ENCODE measurements around the gene AREL1.
A peak's percentile ranks its signal among the peaks of the same experiment; 100 is the strongest.

The AREL1 gene

DNA sequence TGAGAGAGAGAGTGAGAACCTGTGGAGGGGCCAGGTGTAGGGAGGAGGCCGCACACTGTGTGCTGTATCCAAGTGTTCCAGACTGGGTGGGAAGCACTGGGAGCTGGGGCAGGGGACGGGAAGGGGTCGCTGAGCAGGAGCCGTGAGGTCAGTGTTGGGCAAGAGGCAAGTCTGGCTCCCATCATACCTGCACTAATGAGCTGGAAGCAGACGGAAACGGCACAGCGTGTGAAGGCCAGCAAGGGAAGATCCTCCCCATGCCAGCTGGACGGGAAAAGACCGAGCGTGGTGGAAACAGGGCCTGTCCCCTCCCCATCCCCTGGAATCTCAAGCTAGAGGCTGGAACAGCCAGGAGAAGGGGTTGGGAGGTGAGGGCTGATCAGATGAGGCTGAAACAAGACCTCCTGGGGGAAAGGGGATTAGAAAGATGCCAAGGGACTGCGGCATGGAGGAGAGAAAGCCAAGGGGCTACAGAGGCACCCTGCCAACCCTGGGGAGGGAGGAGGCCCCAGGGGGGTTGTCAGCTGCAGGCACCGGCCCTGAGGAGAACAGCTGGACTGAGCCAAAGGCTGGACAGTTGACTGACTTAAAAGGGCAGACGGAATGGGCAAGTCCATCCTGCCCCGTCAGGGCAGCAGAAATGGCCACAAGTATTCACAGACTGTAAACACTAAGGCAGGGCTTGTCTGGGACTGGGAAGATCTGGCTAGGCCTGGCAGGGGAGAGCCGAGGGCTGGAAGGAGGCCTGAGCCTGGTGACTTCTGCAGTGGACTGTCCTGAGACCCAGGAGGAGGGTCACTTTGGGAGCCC lies 81.8 kb downstream of the AREL1 start:
- no peak for DNase-seq

DNA sequence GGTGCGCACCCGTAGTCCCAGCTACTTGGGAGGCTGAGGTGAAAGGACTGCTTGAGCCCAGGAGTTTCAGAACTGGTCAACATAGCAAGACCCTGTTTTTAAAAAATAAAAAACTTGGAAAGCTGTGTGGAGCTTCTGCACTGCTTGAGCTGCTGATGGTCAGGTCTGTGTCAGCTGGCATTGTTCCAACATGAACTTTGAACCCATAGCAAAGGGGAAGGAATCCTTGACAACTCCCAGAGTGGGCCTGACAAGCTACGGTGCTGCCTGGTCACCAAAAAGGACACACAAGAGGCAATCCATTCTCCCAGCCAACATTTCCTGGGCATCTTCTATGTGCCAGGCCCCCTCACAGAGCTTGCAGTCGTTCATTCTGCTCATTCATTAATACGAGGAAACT lies 84.5 kb downstream of the AREL1 start:
- DNase-seq = no peak

DNA sequence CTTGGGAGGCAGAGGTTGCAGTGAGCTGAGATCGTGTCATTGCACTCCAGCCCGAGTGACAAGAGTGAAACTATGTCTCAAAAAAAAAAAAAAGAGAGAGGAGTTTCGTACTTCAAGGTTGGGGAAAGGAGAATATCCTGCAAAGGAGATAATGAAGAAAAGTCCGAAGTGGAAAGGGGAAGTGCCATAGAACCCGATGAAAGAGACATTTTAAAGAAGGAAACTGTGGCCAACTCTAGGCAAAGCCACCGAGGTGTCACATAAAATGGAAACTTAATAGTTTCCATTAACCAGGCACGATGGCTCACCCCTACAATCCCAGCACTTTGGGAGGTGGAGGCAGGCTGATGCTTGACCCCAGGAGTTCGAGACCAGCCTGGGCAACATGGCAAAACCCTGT lies 85.8 kb downstream of the AREL1 start:
- DNase-seq = no peak

- no peak for DNase-seq
Measured at GRCh38 chr14:74622257-74622656, 90.6 kb downstream of the AREL1 start.

- no peak for DNase-seq
Measured at GRCh38 chr14:74621556-74621955, 91.3 kb downstream of the AREL1 start.

- DNase-seq = no peak
Measured at GRCh38 chr14:74620923-74621322, 92.0 kb downstream of the AREL1 start.

DNA sequence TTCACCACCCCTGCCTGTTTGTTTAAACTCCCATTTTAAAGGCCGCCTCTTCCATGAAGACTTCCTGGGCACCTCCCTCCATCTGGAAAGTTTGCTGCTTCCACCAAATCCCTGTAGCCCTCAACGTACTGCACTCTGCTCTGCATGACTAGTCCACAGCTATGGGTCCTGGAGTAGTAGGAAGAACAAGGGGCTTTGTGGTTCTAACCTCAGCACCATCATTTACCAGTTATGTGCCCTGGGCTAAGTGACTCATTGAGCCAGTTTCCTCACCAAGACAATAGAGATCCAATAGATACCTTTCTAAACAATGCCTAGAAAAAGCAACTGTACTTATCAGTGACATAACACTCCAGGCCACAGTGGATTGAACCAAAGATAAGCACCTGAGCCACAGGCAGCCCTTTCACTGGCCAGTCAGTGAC lies 92.4 kb downstream of the AREL1 start:
- no peak for DNase-seq

- DNase-seq = no peak
Measured at GRCh38 chr14:74619672-74620131, 93.2 kb downstream of the AREL1 start.

- peak; percentile 41 for DNase-seq
Measured at GRCh38 chr14:74618078-74618952, 94.6 kb downstream of the AREL1 start.

DNA sequence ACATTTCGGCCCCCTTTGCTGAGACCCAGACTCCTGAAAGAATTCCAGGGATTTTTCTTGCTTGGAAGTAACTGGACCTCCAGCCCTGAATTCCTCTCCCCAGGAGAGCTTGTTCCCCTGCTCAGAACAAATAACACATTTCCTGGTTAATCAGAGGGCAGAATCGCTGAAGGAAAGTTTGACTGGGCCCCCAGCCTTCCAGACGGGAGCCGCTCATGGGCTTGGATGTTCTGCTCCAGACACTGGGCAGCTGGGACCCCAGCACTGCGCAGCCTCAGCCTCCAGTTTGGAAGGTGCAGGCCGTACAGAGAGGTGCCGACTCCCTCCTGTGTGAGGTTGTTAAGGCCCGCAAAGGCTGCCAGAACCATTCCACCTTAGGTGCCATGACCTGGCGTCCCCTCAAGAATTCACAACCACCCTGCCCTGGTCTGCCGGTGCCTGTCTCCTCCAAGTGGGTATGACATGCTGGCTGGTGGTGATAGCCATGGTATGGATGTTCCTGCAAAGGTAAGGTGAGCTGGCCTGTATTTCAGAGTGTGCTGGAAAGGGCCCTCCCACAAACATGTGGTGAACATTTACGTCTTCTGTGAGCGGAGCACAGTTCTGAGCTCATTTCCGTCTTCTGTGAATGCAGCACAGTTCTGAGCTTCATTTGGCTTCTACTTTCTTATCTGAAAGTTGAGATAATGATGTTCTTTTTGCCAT lies 95.7 kb downstream of the AREL1 start:
- no peak for DNase-seq

DNA sequence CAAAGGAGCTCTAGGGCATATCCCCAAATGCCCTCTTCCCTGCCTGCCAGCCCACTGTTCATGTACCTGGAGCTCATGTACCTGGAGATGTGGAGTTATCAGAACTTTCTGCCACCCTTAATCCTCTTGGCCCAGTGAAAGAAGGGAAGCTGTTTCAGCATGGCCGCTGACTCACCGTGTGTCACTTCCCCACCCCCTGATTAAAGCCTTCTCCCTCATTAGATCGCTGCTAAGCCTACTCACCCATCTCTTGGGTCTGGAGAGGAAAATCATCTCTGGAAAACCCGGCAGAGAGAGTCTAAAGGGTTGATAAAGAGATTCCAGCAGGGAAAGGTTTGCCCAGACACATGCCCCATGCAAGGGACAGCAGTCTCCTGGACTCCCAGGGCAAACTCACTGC lies 96.4 kb downstream of the AREL1 start:
- no peak for DNase-seq

- no peak for DNase-seq
Measured at GRCh38 chr14:74615735-74616134, 97.1 kb downstream of the AREL1 start.

DNA sequence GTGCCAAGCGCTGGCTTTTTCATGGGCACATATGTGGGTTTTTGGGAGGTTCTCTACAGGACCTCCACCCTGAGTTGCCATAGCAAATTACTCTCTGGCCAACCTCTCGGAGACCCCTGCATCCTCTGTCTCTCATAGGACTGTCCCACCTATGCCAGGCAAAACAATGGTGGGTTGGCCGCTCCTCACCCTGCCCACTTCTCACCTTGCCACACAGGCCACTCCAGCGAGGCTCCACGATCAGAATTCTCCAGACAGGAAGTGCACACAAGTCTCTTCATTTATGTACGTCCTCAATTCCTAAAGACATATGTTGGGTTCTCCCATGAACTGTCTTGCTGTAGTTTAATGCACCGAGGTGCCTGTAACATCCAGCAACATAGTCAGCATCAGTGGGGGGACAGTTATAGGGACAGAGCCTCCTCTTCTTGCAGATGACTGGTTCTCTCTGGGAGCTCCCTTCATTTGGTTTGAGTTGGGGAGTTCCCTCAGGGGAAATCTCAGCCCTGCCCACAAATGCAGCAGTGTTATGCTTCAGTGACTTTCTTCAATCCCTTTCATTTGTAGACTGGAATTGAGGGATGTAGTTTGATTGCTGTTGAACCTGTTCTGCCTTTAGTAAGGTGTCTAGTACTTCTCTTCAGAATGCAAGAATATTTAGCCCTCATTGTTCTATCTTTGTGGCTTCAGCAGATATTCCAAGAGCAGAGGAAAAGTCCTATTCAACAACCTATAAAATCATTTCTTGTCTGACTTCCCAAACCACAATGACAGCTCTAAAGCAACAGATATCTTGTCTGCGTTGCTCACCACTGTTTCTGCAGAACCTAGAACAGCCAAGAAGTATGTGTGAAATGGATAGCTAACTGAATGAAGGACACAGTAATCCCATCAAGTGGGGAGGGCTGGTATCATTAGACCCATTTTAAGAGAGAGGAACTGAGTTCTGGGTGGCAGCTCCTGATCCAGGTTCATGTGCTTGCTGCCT lies 98.1 kb downstream of the AREL1 start:
- no peak for DNase-seq

- no peak for DNase-seq
Measured at GRCh38 chr14:74613211-74613914, 99.5 kb downstream of the AREL1 start.

DNA sequence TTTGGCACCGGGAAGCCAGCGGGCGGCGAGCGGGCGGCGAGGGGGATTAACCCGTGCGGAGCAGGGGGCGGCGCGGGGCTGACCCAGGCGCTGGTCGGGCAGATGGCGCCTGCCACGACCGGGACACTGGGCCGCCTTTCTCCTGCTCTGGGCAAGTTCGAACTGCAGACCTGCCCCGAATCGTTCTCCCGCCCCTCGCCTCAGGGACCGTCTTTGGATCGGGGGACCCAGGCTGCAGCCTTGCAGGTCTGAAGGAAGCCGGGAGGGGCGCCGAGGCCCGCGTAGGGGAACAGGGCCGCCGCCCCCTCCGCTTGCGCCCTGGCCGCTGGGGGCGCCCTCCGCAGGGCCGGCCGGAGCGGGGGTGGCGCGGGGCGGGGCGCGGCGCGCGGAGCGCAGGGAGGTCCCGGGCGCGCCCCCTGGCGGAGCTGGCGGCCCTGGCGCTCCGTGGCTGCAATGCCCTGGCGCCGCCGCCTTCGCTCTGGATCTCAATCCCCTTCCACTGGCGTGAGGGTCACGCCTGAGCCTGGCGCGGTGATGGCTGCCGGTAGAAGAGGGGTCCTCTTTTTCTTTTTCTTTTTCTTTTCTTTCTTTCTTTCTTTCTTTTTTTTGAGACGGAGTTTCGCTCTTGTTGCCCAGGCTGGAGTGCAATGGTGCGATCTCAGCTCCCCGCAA lies 100.4 kb downstream of the AREL1 start:
- peak; percentile 73 for DNase-seq

- no peak for DNase-seq
Measured at GRCh38 chr14:74611650-74612349, 101.1 kb downstream of the AREL1 start, which contains the start of gene LTBP2. Gene LTBP2, minus strand, starts transcription at chr14:74612237. Its CDS starts 293 bp downstream, at chr14:74611944.
